HCT116 (cell line): ENCODE measurements around the gene EPHA4. TPM values are rescaled to one million over a fixed set of nuclear protein-coding genes. Genes with fewer than 3 reads are reported as not detected.

Experiments used
- ATAC-seq: fragments of 200-7000 bp; cut with Tn5 transposase; 2 replicates; pipeline ENCODE4 v1.9.1; 2020; ENCODE audit warnings: mild to moderate bottlenecking, moderate library complexity
- BruUV-seq: library from RNA; stranded (reverse); fragments of 400-500 nt; replicated peaks from 2 replicates; lab custom pipeline; 2021; lab: Mats Ljungman, UMichigan
- CTCF ChIA-PET: fragments of 300-600 bp; sonication (Branson Sonifier 250); formaldehyde crosslinking; loops from one replicate; lab custom pipeline; 2021; ENCODE audit warnings: antibody characterized with exemption; lab: Charles Lee
- POLR2A ChIA-PET: fragments of 300-600, 350-600 bp; sonication (Branson Sonifier 250); formaldehyde crosslinking; loops from one replicate; lab custom pipeline; 2021; ENCODE audit warnings: antibody characterized with exemption; lab: Charles Lee
- RAD21 ChIA-PET, 2 experiments: fragments of 300-600 bp; sonication (Branson Sonifier 250); formaldehyde crosslinking; loops; one replicate each; lab custom pipeline; 2023; ENCODE audit warnings: low total read pairs in 2 of 2; ENCODE audit not compliant: uncharacterized antibody in 2 of 2, unreplicated experiment in 2 of 2, low non-redundant PET in 1 of 2; lab: Charles Lee
- DNase-seq: peaks from one replicate; pipeline ENCODE4 v3.0.0-alpha.2; 2010; ENCODE audit warnings: low read depth, low spot score
- H2AFZ ChIP-seq: fragments of 200-600 bp; shearing (Covaris generic), sonication (generic); 2 replicates; pipeline ENCODE4 v1.6.1; 2017; ENCODE audit warnings: low read depth, mixed run types, mixed read lengths, antibody characterized with exemption, low read length; ENCODE audit not compliant: poor library complexity, severe bottlenecking
- H3K27ac ChIP-seq: 2 replicates; pipeline ENCODE4 v1.5.1; 2012; ENCODE audit warnings: low read depth, low read length
- H3K27me3 ChIP-seq: fragments of 200-600 bp; sonication (generic); 2 replicates; pipeline ENCODE4 v1.6.1; 2016; ENCODE audit warnings: mixed run types, low read length, mixed read lengths; ENCODE audit not compliant: insufficient read depth
- H3K36me3 ChIP-seq, 2 experiments: fragments of 200-500 bp in 1 of 2; fragments of 200-600 bp in 1 of 2; sonication (Bioruptor generic) in 1 of 2; sonication (generic) in 1 of 2; 2 replicates each; pipeline versions ENCODE4 v1.5.1 to v1.6.1; 2014 to 2016; ENCODE audit warnings: low read length in 2 of 2, inconsistent platforms in 1 of 2, mixed read lengths in 1 of 2, mixed run types in 1 of 2; ENCODE audit not compliant: insufficient read depth in 2 of 2, control insufficient read depth in 1 of 2
- H3K4me1 ChIP-seq, 2 experiments: fragments of 200-600 bp in 1 of 2; sonication (generic) in 1 of 2; 2 replicates each; pipeline versions ENCODE4 v1.5.1 to v1.6.1; 2012 to 2017; ENCODE audit warnings: low read length in 2 of 2, inconsistent platforms in 1 of 2, mild to moderate bottlenecking in 1 of 2, mixed read lengths in 1 of 2, mixed run types in 1 of 2, moderate library complexity in 1 of 2; ENCODE audit not compliant: insufficient read depth in 2 of 2, control insufficient read depth in 1 of 2
- H3K4me2 ChIP-seq: fragments of 200-600 bp; sonication (generic); 2 replicates; pipeline ENCODE4 v1.6.1; 2017; ENCODE audit warnings: mixed run types, low read length, mixed read lengths
- H3K4me3 ChIP-seq, 2 experiments: fragments of 200-600 bp in 1 of 2; sonication (generic) in 1 of 2; replicated peaks in 1 of 2; 2 replicates each; pipeline ENCODE4 v1.5.1; 2011 to 2016; ENCODE audit warnings: low read length in 2 of 2, control low read depth in 1 of 2, low read depth in 1 of 2, mild to moderate bottlenecking in 1 of 2, mixed read lengths in 1 of 2, mixed run types in 1 of 2
- H3K79me2 ChIP-seq: fragments of 200-600 bp; sonication (generic); 2 replicates; pipeline ENCODE4 v1.6.1; 2017; ENCODE audit warnings: mild to moderate bottlenecking, mixed run types, low read length, moderate library complexity, mixed read lengths; ENCODE audit not compliant: insufficient read depth
- H3K9ac ChIP-seq: fragments of 200-600 bp; sonication (generic); 2 replicates; pipeline ENCODE4 v1.6.1; 2016; ENCODE audit warnings: low read length, mixed read lengths
- H3K9me2 ChIP-seq: fragments of 200-600 bp; sonication (generic), shearing (Covaris generic); 2 replicates; pipeline ENCODE4 v1.6.1; 2017; ENCODE audit warnings: mixed run types, mild to moderate bottlenecking, moderate library complexity; ENCODE audit not compliant: insufficient read depth
- H3K9me3 ChIP-seq, 2 experiments: fragments of 200-500 bp in 1 of 2; fragments of 200-600 bp in 1 of 2; sonication (Bioruptor generic) in 1 of 2; sonication (generic) in 1 of 2; 2 replicates each; pipeline ENCODE4 v1.6.1; 2014 to 2017; ENCODE audit warnings: low read length in 2 of 2, mixed read lengths in 2 of 2, inconsistent platforms in 1 of 2, low read depth in 1 of 2, mild to moderate bottlenecking in 1 of 2, mixed run types in 1 of 2, moderate library complexity in 1 of 2; ENCODE audit not compliant: control insufficient read depth in 1 of 2, insufficient read depth in 1 of 2
- H4K20me1 ChIP-seq: fragments of 200-600 bp; sonication (generic), shearing (Covaris generic); 2 replicates; pipeline ENCODE4 v1.6.1; 2017; ENCODE audit warnings: mixed run types, mild to moderate bottlenecking, moderate library complexity; ENCODE audit not compliant: insufficient read depth
- CEBPB ChIP-seq: IDR thresholded peaks from 2 replicates; pipeline ENCODE4 v1.6.1; 2012; ENCODE audit warnings: low read depth
- CTCF ChIP-seq, 3 experiments: fragments of 200-600 bp in 1 of 3; sonication (generic) in 1 of 3; IDR thresholded peaks in 2 of 3; conservative IDR thresholded peaks in 1 of 3; 2 replicates each; pipeline ENCODE4 v1.5.1; 2012 to 2017; ENCODE audit warnings: low read depth in 2 of 3, low read length in 2 of 3, antibody characterized with exemption in 1 of 3, borderline replicate concordance in 1 of 3, control low read depth in 1 of 3, mild to moderate bottlenecking in 1 of 3, mixed read lengths in 1 of 3, mixed run types in 1 of 3, moderate library complexity in 1 of 3; ENCODE audit not compliant: insufficient read depth in 1 of 3
- EGR1 ChIP-seq: IDR thresholded peaks from 2 replicates; pipeline ENCODE4 v1.6.1; 2012; ENCODE audit warnings: low read depth
- ELF1 ChIP-seq: IDR thresholded peaks from 2 replicates; pipeline ENCODE4 v1.6.1; 2012; ENCODE audit warnings: low read depth, borderline replicate concordance
- EZH2 ChIP-seq: fragments of 200-600 bp; sonication (generic); IDR thresholded peaks from 2 replicates; pipeline ENCODE4 v1.6.1; 2017; ENCODE audit warnings: antibody characterized with exemption, mixed run types
- EZH2phosphoT487 ChIP-seq: fragments of 200-600 bp; IDR thresholded peaks from 2 replicates; pipeline ENCODE4 v1.6.1; 2018; ENCODE audit warnings: antibody characterized with exemption, borderline replicate concordance
- JUND ChIP-seq: IDR thresholded peaks from 2 replicates; pipeline ENCODE4 v1.6.1; 2012
- MAX ChIP-seq: IDR thresholded peaks from 2 replicates; pipeline ENCODE4 v1.6.1; 2012
- POLR2AphosphoS5 ChIP-seq: IDR thresholded peaks from 2 replicates; pipeline ENCODE4 v1.6.1; 2011; ENCODE audit warnings: mild to moderate bottlenecking, low read depth, low read length, moderate library complexity
- RAD21 ChIP-seq: IDR thresholded peaks from 2 replicates; pipeline ENCODE4 v1.6.1; 2012; ENCODE audit warnings: low read depth, mild to moderate bottlenecking
- REST ChIP-seq: IDR thresholded peaks from 2 replicates; pipeline ENCODE4 v1.6.1; 2012; ENCODE audit warnings: low read depth
- SIN3A ChIP-seq: IDR thresholded peaks from 2 replicates; pipeline ENCODE4 v1.6.1; 2012; ENCODE audit warnings: low read depth
- SP1 ChIP-seq: IDR thresholded peaks from 2 replicates; pipeline ENCODE4 v1.6.1; 2012; ENCODE audit warnings: low read depth
- SRF ChIP-seq: IDR thresholded peaks from 2 replicates; pipeline ENCODE4 v1.6.1; 2012; ENCODE audit warnings: low read depth
- ZBTB33 ChIP-seq: IDR thresholded peaks from 2 replicates; pipeline ENCODE4 v1.6.1; 2011; ENCODE audit warnings: mild to moderate bottlenecking, low read length, moderate library complexity; ENCODE audit not compliant: insufficient replicate concordance; ENCODE audit errors: extremely low read depth
- ZFX ChIP-seq: fragments of 450-650 bp; IDR thresholded peaks from 2 replicates; pipeline ENCODE4 v1.6.1; 2017
- ZNF274 ChIP-seq: fragments of 200-500 bp; sonication (Bioruptor generic); IDR thresholded peaks from 2 replicates; pipeline ENCODE4 v1.6.1; 2014; ENCODE audit warnings: mild to moderate bottlenecking, low read depth, low read length, inconsistent platforms
- intact Hi-C: fragments of 100-400 bp; cut with micrococcal nuclease; formaldehyde crosslinking; loops from 2 replicates; pipeline ENCODE4 v1.10.0; 2022
- total RNA-seq: library from RNA; stranded (reverse); gene quantifications from one replicate; pipeline ENCODE4 v1.2.1, GENCODE V29; 2021; ENCODE audit not compliant: unreplicated experiment

EPHA4 gene
- total RNA-seq, 1 experiment from 2014 or later = 3.5 TPM

GRCh38 chr2:221425353-221425752 lies 146.8 kb downstream of the EPHA4 start:
- Histone ChIP-seq H3K36me3 (no peaks in the 10 kb centered on the region), H3K9ac (no peak overlapping the region), H4K20me1 (no peaks in the 10 kb centered on the region), H3K27me3 (no peaks in the 10 kb centered on the region), H3K4me1 (no peaks in the 10 kb centered on the region), H3K9me2 (no peaks in the 10 kb centered on the region), H3K4me2 (no peak overlapping the region), H3K27ac (no peak overlapping the region), H3K9me3 (no peaks in the 10 kb centered on the region), H2AFZ (no peak overlapping the region), H3K79me2 (no peaks in the 10 kb centered on the region), H3K4me3 (no peak overlapping the region)
- CTCF ChIA-PET = no interaction called here
- ATAC-seq (no peak), DNase-seq (no peak)
- RAD21 ChIA-PET = no interaction called here
- intact Hi-C loops = no loop called here
- no peak for TF ChIP-seq JUND
- no peak for TF ChIP-seq EZH2
- no peak for TF ChIP-seq EGR1
- TF ChIP-seq SIN3A = no peak
- no peak for TF ChIP-seq RAD21
- no peak for TF ChIP-seq EZH2phosphoT487
- no peak for TF ChIP-seq ZFX
- no peak for TF ChIP-seq POLR2AphosphoS5
- no peak for TF ChIP-seq ELF1
- no peak for TF ChIP-seq ZBTB33
- no peak for TF ChIP-seq CTCF (IDR thresholded peaks at IDR 0.05 in 2 of 3, conservative IDR thresholded peaks at IDR 0.05 in 1 of 3; ENCODE audit: borderline replicate concordance in 1 of 3, insufficient read depth in 1 of 3, low read depth in 2 of 3, low read length in 2 of 3)
- TF ChIP-seq ZNF274 = no peak
- TF ChIP-seq SP1 = no peak
- TF ChIP-seq CEBPB = no peak
- TF ChIP-seq MAX = no peak
- no peak for TF ChIP-seq SRF
- TF ChIP-seq REST = no peak
- POLR2A ChIA-PET = no interaction called here
- no TSS peak for BruUV-seq
